Measurements from ENCODE around the gene CAMK2N1. TPM values are rescaled to one million over a fixed set of nuclear protein-coding genes. Genes with fewer than 3 reads are reported as not detected.

The CAMK2N1 gene
- total RNA-seq, 1 experiment from 2014 or later: 10.1 TPM

DNA sequence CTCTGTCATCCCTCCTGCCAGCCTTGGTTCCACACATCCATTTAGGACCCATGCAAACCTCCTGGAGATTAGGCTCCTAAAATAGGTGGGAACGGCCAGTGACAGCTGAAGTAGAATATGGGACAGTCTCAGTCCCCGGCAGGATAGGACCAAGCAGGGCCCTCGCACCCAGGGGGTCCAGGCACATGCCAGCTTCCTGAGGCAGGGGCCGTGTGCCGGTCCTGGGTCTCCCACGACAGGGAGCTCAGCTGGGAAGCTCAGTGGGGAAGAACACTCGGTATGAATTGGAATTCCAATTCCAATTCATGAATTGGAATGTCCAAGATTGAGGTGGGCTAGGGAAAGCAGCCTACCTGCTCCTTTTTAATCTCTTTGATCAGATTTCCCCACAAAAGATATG, 12.1 kb upstream of the CAMK2N1 start:
- no peak overlapping the region for H3K27ac Mint-ChIP-seq
- POLR2A ChIA-PET: no interaction called here
- H3K4me3 Mint-ChIP-seq: no peak overlapping the region
- TF ChIP-seq GABPB1 (CRISPR knock-in tag; IDR thresholded peaks at IDR 0.05) (no peak), ZBTB21 (CRISPR knock-in tag; IDR thresholded peaks at IDR 0.05; ENCODE audit: borderline replicate concordance) (no peak)
- H3K9me3 Mint-ChIP-seq: no peaks in the 10 kb centered on the region
- H3K27me3 Mint-ChIP-seq (ENCODE audit: low read depth): peaks cover 4% of the 10 kb centered on the region; the same call in 1 of the 2 replicates
- DNase-seq (ENCODE audit: low spot score): no peak
- ATAC-seq: no peak
- H3K36me3 Mint-ChIP-seq: peaks cover 21% of the 10 kb centered on the region
- no peaks in the 10 kb centered on the region; the same call in 1 of the 2 replicates for H3K4me1 Mint-ChIP-seq
- CTCF ChIA-PET: interaction anchor here (0.5 to 1.3 kb wide), 2 partner anchors 137 to 581 kb away, joined by 3 to 4 read pairs; no protein-coding TSS in a partner anchor

DNA sequence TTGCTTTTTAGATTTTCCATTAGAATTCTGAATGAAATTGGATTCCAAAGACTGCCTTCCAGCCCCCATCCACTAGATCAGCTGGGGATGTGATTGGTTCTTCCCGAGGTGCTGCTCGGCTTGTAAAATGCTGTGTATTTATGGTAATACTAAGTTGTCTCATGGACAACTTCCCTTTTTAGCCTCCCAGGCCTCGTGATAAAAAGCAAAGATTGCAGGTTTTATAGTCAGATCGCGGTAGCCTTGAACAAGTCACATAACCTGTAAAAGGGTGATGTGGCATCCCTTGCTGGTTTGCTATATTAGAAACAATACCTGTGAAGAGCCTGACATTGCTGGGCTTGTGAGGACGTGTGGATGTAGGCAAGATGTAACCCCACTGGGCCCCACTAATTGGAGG, 11.5 kb upstream of the CAMK2N1 start:
- Mint-ChIP-seq H3K4me1 (no peaks in the 10 kb centered on the region; the same call in 1 of the 2 replicates), H3K36me3 (peaks cover 21% of the 10 kb centered on the region), H3K4me3 (no peak overlapping the region), H3K27ac (no peak overlapping the region), H3K27me3 (ENCODE audit: low read depth) (peaks cover 4% of the 10 kb centered on the region; the same call in 1 of the 2 replicates), H3K9me3 (no peaks in the 10 kb centered on the region)
- CTCF ChIA-PET: no interaction called here
- DNase-seq (ENCODE audit: low spot score) (no peak), ATAC-seq (no peak)
- POLR2A ChIA-PET: no interaction called here
- TF ChIP-seq ZNF317 (CRISPR knock-in tag; IDR thresholded peaks at IDR 0.05; ENCODE audit: borderline replicate concordance, low read depth) (no peak), IRF2 (CRISPR knock-in tag; IDR thresholded peaks at IDR 0.05; ENCODE audit: borderline replicate concordance, low read depth) (no peak), FOXK1 (CRISPR knock-in tag; IDR thresholded peaks at IDR 0.05) (no peak), JAZF1 (CRISPR knock-in tag; IDR thresholded peaks at IDR 0.05) (no peak), ELF4 (CRISPR knock-in tag; IDR thresholded peaks at IDR 0.05; ENCODE audit: low read depth) (no peak), ZNF671 (CRISPR knock-in tag; IDR thresholded peaks at IDR 0.05) (no peak), NR1H2 (CRISPR knock-in tag; IDR thresholded peaks at IDR 0.05) (no peak), ZNF232 (CRISPR knock-in tag; IDR thresholded peaks at IDR 0.05) (no peak)
- TF ChIP-seq, protein P1, sequence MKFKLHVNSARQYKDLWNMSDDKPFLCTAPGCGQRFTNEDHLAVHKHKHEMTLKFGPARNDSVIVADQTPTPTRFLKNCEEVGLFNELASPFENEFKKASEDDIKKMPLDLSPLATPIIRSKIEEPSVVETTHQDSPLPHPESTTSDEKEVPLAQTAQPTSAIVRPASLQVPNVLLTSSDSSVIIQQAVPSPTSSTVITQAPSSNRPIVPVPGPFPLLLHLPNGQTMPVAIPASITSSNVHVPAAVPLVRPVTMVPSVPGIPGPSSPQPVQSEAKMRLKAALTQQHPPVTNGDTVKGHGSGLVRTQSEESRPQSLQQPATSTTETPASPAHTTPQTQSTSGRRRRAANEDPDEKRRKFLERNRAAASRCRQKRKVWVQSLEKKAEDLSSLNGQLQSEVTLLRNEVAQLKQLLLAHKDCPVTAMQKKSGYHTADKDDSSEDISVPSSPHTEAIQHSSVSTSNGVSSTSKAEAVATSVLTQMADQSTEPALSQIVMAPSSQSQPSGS (CRISPR knock-in tag; IDR thresholded peaks at IDR 0.05; ENCODE audit: borderline replicate concordance, low read depth): no peak
- TF ChIP-seq, protein P2, sequence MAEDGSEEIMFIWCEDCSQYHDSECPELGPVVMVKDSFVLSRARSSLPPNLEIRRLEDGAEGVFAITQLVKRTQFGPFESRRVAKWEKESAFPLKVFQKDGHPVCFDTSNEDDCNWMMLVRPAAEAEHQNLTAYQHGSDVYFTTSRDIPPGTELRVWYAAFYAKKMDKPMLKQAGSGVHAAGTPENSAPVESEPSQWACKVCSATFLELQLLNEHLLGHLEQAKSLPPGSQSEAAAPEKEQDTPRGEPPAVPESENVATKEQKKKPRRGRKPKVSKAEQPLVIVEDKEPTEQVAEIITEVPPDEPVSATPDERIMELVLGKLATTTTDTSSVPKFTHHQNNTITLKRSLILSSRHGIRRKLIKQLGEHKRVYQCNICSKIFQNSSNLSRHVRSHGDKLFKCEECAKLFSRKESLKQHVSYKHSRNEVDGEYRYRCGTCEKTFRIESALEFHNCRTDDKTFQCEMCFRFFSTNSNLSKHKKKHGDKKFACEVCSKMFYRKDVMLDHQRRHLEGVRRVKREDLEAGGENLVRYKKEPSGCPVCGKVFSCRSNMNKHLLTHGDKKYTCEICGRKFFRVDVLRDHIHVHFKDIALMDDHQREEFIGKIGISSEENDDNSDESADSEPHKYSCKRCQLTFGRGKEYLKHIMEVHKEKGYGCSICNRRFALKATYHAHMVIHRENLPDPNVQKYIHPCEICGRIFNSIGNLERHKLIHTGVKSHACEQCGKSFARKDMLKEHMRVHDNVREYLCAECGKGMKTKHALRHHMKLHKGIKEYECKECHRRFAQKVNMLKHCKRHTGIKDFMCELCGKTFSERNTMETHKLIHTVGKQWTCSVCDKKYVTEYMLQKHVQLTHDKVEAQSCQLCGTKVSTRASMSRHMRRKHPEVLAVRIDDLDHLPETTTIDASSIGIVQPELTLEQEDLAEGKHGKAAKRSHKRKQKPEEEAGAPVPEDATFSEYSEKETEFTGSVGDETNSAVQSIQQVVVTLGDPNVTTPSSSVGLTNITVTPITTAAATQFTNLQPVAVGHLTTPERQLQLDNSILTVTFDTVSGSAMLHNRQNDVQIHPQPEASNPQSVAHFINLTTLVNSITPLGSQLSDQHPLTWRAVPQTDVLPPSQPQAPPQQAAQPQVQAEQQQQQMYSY (CRISPR knock-in tag; IDR thresholded peaks at IDR 0.05): no peak
- TF ChIP-seq, protein P3, sequence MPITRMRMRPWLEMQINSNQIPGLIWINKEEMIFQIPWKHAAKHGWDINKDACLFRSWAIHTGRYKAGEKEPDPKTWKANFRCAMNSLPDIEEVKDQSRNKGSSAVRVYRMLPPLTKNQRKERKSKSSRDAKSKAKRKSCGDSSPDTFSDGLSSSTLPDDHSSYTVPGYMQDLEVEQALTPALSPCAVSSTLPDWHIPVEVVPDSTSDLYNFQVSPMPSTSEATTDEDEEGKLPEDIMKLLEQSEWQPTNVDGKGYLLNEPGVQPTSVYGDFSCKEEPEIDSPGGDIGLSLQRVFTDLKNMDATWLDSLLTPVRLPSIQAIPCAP (CRISPR knock-in tag; IDR thresholded peaks at IDR 0.05): no peak
- TF ChIP-seq, protein P4, sequence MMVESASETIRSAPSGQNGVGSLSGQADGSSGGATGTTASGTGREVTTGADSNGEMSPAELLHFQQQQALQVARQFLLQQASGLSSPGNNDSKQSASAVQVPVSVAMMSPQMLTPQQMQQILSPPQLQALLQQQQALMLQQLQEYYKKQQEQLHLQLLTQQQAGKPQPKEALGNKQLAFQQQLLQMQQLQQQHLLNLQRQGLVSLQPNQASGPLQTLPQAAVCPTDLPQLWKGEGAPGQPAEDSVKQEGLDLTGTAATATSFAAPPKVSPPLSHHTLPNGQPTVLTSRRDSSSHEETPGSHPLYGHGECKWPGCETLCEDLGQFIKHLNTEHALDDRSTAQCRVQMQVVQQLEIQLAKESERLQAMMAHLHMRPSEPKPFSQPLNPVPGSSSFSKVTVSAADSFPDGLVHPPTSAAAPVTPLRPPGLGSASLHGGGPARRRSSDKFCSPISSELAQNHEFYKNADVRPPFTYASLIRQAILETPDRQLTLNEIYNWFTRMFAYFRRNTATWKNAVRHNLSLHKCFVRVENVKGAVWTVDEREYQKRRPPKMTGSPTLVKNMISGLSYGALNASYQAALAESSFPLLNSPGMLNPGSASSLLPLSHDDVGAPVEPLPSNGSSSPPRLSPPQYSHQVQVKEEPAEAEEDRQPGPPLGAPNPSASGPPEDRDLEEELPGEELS (CRISPR knock-in tag; IDR thresholded peaks at IDR 0.05): no peak
- TF ChIP-seq, protein P5, sequence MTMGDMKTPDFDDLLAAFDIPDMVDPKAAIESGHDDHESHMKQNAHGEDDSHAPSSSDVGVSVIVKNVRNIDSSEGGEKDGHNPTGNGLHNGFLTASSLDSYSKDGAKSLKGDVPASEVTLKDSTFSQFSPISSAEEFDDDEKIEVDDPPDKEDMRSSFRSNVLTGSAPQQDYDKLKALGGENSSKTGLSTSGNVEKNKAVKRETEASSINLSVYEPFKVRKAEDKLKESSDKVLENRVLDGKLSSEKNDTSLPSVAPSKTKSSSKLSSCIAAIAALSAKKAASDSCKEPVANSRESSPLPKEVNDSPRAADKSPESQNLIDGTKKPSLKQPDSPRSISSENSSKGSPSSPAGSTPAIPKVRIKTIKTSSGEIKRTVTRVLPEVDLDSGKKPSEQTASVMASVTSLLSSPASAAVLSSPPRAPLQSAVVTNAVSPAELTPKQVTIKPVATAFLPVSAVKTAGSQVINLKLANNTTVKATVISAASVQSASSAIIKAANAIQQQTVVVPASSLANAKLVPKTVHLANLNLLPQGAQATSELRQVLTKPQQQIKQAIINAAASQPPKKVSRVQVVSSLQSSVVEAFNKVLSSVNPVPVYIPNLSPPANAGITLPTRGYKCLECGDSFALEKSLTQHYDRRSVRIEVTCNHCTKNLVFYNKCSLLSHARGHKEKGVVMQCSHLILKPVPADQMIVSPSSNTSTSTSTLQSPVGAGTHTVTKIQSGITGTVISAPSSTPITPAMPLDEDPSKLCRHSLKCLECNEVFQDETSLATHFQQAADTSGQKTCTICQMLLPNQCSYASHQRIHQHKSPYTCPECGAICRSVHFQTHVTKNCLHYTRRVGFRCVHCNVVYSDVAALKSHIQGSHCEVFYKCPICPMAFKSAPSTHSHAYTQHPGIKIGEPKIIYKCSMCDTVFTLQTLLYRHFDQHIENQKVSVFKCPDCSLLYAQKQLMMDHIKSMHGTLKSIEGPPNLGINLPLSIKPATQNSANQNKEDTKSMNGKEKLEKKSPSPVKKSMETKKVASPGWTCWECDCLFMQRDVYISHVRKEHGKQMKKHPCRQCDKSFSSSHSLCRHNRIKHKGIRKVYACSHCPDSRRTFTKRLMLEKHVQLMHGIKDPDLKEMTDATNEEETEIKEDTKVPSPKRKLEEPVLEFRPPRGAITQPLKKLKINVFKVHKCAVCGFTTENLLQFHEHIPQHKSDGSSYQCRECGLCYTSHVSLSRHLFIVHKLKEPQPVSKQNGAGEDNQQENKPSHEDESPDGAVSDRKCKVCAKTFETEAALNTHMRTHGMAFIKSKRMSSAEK (CRISPR knock-in tag; IDR thresholded peaks at IDR 0.05; ENCODE audit: borderline replicate concordance): no peak
- TF ChIP-seq, protein P6, sequence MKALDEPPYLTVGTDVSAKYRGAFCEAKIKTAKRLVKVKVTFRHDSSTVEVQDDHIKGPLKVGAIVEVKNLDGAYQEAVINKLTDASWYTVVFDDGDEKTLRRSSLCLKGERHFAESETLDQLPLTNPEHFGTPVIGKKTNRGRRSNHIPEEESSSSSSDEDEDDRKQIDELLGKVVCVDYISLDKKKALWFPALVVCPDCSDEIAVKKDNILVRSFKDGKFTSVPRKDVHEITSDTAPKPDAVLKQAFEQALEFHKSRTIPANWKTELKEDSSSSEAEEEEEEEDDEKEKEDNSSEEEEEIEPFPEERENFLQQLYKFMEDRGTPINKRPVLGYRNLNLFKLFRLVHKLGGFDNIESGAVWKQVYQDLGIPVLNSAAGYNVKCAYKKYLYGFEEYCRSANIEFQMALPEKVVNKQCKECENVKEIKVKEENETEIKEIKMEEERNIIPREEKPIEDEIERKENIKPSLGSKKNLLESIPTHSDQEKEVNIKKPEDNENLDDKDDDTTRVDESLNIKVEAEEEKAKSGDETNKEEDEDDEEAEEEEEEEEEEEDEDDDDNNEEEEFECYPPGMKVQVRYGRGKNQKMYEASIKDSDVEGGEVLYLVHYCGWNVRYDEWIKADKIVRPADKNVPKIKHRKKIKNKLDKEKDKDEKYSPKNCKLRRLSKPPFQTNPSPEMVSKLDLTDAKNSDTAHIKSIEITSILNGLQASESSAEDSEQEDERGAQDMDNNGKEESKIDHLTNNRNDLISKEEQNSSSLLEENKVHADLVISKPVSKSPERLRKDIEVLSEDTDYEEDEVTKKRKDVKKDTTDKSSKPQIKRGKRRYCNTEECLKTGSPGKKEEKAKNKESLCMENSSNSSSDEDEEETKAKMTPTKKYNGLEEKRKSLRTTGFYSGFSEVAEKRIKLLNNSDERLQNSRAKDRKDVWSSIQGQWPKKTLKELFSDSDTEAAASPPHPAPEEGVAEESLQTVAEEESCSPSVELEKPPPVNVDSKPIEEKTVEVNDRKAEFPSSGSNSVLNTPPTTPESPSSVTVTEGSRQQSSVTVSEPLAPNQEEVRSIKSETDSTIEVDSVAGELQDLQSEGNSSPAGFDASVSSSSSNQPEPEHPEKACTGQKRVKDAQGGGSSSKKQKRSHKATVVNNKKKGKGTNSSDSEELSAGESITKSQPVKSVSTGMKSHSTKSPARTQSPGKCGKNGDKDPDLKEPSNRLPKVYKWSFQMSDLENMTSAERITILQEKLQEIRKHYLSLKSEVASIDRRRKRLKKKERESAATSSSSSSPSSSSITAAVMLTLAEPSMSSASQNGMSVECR (CRISPR knock-in tag; IDR thresholded peaks at IDR 0.05; ENCODE audit: borderline replicate concordance): no peak

All from WTC11 (cell line).